ENCODE results near the gene UBE2D1. TPM values are rescaled to one million over a fixed set of nuclear protein-coding genes. Genes with fewer than 3 reads are reported as not detected.

UBE2D1 gene
- total and polyA plus RNA-seq, 2 donors (not counting 3 experiments of a cell fraction or from before 2014, with no cell fraction given): 13.5 to 14.5 TPM

DNA sequence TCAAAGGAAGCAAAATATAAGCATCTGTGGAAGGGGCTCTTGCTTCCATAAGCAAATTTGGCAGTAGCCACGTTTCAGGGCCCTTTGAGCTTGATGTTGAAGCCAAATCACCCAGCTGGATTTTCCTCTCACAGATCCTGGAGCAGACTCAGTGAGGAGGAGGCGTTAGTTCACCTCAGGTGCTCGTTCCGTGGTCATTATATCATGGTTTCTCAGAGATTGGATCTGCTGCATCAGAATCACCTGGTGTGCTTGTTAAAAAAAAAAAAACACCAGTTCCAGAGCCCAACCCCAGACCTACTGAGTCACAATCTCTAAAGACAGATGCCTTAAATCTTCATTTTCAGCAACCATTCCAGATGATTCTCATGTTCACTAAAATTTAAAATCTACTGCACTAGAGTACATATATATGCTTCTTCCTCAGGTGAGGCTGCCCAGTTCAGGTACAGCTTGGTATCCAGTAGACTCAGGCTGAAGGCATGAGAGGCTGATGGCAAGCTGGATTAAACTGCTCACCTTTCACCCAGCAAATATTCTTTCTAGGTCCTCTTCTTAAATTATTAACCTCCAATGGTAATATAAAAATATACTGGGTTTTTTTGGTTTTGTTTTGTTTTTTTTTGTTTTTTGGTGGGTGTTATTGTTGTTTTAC, 75.3 kb downstream of the UBE2D1 start:
- intact Hi-C loops (cut with micrococcal nuclease) (no loop called here), dilution Hi-C loops (cut with MboI; ENCODE audit: extremely low pct_ligation_motif_present, low sequenced_read_pairs) (no loop called here)
- Histone ChIP-seq H2AFZ (ENCODE audit: low read depth, low read length) (no peak overlapping the region), H3K4me1 (ENCODE audit: control insufficient read depth, extremely low read depth, insufficient read depth, low read length) (no peaks in the 10 kb centered on the region), H3K79me2 (ENCODE audit: control insufficient read depth, insufficient read depth, low read length) (no peaks in the 10 kb centered on the region), H3K27me3 (ENCODE audit: control insufficient read depth in 2 of 2, insufficient read depth in 2 of 2, low read length in 2 of 2) (peaks cover 0 to 6% of the 10 kb centered on the region in 2 experiments), H3K9ac (replicated peaks; ENCODE audit: extremely low read depth, insufficient read depth, low read length) (no peak overlapping the region), H3K27ac (ENCODE audit: insufficient read depth, low read depth, low read length) (no peak overlapping the region), H3K4me3 (replicated peaks in 1 of 3; ENCODE audit: insufficient read depth in 1 of 3, low read depth in 1 of 3, low read length in 3 of 3) (no peak overlapping the region), H4K20me1 (replicated peaks; ENCODE audit: control insufficient read depth, extremely low read depth, insufficient read depth, low read length) (no peaks in the 10 kb centered on the region), H3K9me1 (replicated peaks; ENCODE audit: control insufficient read depth, extremely low read depth, insufficient read depth, low read length) (no peaks in the 10 kb centered on the region), H3K4me2 (ENCODE audit: insufficient read depth, low read length) (no peak overlapping the region), H3K9me3 (replicated peaks; ENCODE audit: control insufficient read depth, insufficient read depth, low read length) (no peaks in the 10 kb centered on the region), H3K36me3 (ENCODE audit: control insufficient read depth in 2 of 2, extremely low read depth in 1 of 2, insufficient read depth in 2 of 2, low read length in 2 of 2) (no peaks in the 10 kb centered on the region)
- TF ChIP-seq POLR2AphosphoS5 (IDR thresholded peaks at IDR 0.05; ENCODE audit: insufficient read depth, low read depth, low read length): no peak
- no peak for TF ChIP-seq POLR2A (IDR thresholded peaks at IDR 0.05; ENCODE audit: low read depth, low read length)
- TF ChIP-seq JUN (IDR thresholded peaks at IDR 0.05; ENCODE audit: borderline replicate concordance, insufficient read depth, insufficient read length, low read depth): no peak
- TF ChIP-seq GATA2 (IDR thresholded peaks at IDR 0.05; ENCODE audit: insufficient read depth, insufficient read length, low read depth, low read length): no peak
- TF ChIP-seq, protein P1, sequence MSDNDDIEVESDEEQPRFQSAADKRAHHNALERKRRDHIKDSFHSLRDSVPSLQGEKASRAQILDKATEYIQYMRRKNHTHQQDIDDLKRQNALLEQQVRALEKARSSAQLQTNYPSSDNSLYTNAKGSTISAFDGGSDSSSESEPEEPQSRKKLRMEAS (IDR thresholded peaks at IDR 0.05; ENCODE audit: insufficient read depth, insufficient read length): no peak
- no peak for TF ChIP-seq MYC (IDR thresholded peaks at IDR 0.05; ENCODE audit: low read depth, low read length)
- TF ChIP-seq, protein P2, sequence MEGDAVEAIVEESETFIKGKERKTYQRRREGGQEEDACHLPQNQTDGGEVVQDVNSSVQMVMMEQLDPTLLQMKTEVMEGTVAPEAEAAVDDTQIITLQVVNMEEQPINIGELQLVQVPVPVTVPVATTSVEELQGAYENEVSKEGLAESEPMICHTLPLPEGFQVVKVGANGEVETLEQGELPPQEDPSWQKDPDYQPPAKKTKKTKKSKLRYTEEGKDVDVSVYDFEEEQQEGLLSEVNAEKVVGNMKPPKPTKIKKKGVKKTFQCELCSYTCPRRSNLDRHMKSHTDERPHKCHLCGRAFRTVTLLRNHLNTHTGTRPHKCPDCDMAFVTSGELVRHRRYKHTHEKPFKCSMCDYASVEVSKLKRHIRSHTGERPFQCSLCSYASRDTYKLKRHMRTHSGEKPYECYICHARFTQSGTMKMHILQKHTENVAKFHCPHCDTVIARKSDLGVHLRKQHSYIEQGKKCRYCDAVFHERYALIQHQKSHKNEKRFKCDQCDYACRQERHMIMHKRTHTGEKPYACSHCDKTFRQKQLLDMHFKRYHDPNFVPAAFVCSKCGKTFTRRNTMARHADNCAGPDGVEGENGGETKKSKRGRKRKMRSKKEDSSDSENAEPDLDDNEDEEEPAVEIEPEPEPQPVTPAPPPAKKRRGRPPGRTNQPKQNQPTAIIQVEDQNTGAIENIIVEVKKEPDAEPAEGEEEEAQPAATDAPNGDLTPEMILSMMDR (IDR thresholded peaks at IDR 0.05; ENCODE audit: extremely low read depth in 1 of 2, insufficient read depth in 1 of 2, low read depth in 1 of 2, low read length in 2 of 2): no peak
- no peak for TF ChIP-seq EZH2 (IDR thresholded peaks at IDR 0.05; ENCODE audit: borderline replicate concordance, low read depth, low read length, severe bottlenecking)
- TF ChIP-seq FOS (IDR thresholded peaks at IDR 0.05; ENCODE audit: borderline replicate concordance, insufficient read depth, low read length): no peak
- BruUV-seq (replicated peaks): no TSS peak
- ChIA-PET POLR2A (no interaction called here), CTCF (no interaction called here)
- DNase-seq (ENCODE audit: low read depth, low spot score) (no peak), FAIRE-seq (no peak)
